Suprapubic skin (tissue), 4 donors: ENCODE results near the gene KRTAP22-2. TPM values are rescaled to one million over a fixed set of nuclear protein-coding genes. Genes with fewer than 3 reads are reported as not detected.

Experiments
- DNase-seq, 2 donors: peaks; one replicate each; pipeline ENCODE4 v3.0.0-alpha.2; 2019; ENCODE audit warnings: low spot score in 2 of 2
- H3K27ac ChIP-seq: fragments of 200-600 bp; sonication (generic); one replicate; pipeline ENCODE4 v1.5.1; 2019
- H3K27me3 ChIP-seq: fragments of 200-600 bp; sonication (generic); one replicate; pipeline ENCODE4 v1.5.1; 2019
- H3K36me3 ChIP-seq: fragments of 200-600 bp; sonication (generic); one replicate; pipeline ENCODE4 v1.5.1; 2019
- H3K4me1 ChIP-seq: fragments of 200-600 bp; sonication (generic); one replicate; pipeline ENCODE4 v1.5.1; 2019
- H3K4me3 ChIP-seq: fragments of 200-600 bp; sonication (generic); one replicate; pipeline ENCODE4 v1.5.1; 2019; ENCODE audit warnings: mild to moderate bottlenecking
- H3K9me3 ChIP-seq: fragments of 200-600 bp; sonication (generic); one replicate; pipeline ENCODE4 v1.5.1; 2019
- EP300 ChIP-seq: sonication (generic); formaldehyde crosslinking; IDR thresholded peaks from one replicate; pipeline ENCODE4 v1.6.1; 2017; ENCODE audit warnings: antibody characterized with exemption
- POLR2A ChIP-seq, 2 donors: fragments of 450-650 bp; IDR thresholded peaks; one replicate each; pipeline ENCODE4 v1.6.1; 2017; ENCODE audit warnings: antibody characterized with exemption in 2 of 2, mild to moderate bottlenecking in 2 of 2, moderate library complexity in 2 of 2
- POLR2AphosphoS5 ChIP-seq, 3 donors: sonication (generic); formaldehyde crosslinking; IDR thresholded peaks; one replicate each; pipeline ENCODE4 v1.6.1; 2017; ENCODE audit warnings: antibody characterized with exemption in 3 of 3
- whole genome bisulfite sequencing: methylation state at CpG from one replicate; pipeline ENCODE4 v1.1.5; 2018; 5-methylcytosine and 5-hydroxymethylcytosine counted together
- total RNA-seq, 4 donors: library from RNA; depleted of rRNA; stranded (reverse); fragments of >200 nt; gene quantifications; one replicate each; pipeline ENCODE4 v1.1.0, GENCODE V29; 2016
- TF ChIP-seq, protein P1 (sequence below), 2 donors: fragments of 200-600 bp in 1 of 2; fragments of 450-650 bp in 1 of 2; sonication (generic) in 1 of 2; IDR thresholded peaks; one replicate each; pipeline ENCODE4 v1.5.1; 2016 to 2019; ENCODE audit warnings: antibody characterized with exemption in 2 of 2, mild to moderate bottlenecking in 1 of 2, moderate library complexity in 1 of 2

Gene KRTAP22-2
- total RNA-seq, 4 donors from 2014 or later = not detected

DNA sequence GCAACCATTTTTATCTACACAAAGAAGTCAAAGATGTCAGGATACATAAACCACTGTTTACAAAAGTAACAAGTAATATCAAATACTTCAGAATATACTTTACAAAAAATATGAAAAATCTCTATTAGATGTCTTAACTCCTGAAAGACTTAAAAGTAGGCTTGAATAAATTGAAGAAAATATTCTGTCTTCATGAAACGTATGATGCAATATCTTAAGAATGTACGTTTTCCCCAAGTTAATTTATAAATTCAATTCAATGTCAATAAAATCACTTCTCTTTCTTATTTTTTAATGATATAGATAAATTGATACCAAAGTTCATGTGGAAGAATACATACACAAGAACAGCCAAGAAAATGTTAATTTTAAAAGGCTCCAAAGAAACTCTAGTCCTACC lies 35.1 kb downstream of the KRTAP22-2 start:
- H3K9me3 ChIP-seq = no peaks in the 10 kb centered on the region
- TF ChIP-seq EP300 (no peak), POLR2AphosphoS5 (IDR thresholded peaks at IDR 0.05) (no peak), POLR2A (IDR thresholded peaks at IDR 0.05) (no peak)
- TF ChIP-seq, protein P1, sequence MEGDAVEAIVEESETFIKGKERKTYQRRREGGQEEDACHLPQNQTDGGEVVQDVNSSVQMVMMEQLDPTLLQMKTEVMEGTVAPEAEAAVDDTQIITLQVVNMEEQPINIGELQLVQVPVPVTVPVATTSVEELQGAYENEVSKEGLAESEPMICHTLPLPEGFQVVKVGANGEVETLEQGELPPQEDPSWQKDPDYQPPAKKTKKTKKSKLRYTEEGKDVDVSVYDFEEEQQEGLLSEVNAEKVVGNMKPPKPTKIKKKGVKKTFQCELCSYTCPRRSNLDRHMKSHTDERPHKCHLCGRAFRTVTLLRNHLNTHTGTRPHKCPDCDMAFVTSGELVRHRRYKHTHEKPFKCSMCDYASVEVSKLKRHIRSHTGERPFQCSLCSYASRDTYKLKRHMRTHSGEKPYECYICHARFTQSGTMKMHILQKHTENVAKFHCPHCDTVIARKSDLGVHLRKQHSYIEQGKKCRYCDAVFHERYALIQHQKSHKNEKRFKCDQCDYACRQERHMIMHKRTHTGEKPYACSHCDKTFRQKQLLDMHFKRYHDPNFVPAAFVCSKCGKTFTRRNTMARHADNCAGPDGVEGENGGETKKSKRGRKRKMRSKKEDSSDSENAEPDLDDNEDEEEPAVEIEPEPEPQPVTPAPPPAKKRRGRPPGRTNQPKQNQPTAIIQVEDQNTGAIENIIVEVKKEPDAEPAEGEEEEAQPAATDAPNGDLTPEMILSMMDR (IDR thresholded peaks at IDR 0.05) = no peak
- 82% methylated on average over 2 of the region's 2 CpGs for WGBS

DNA sequence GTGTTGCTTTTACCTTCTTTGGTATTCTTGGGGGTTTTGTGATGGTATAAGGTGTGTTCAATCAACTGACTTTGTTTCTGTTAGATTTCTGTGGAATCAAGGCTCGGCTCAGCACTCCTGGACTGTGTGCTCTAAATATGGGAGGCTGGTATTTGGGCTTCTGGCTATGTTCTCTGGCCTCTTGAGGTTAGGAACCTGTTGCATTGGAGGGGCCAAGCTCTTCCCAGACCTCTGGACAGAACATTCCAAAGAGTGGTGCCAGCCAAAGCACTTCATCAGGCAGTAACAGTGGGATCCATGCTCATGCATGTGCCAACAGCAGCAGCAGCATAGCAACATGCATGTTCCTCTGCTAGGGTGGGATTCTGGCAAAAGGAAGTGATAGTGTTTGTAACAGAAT lies 37.4 kb downstream of the KRTAP22-2 start:
- no peak for TF ChIP-seq POLR2A (IDR thresholded peaks at IDR 0.05)
- TF ChIP-seq POLR2AphosphoS5 (IDR thresholded peaks at IDR 0.05) = no peak
- no peak for TF ChIP-seq EP300
- TF ChIP-seq, protein P1 (IDR thresholded peaks at IDR 0.05) = no peak
- H3K9me3 ChIP-seq = peaks cover 6% of the 10 kb centered on the region
- no peak overlapping the region for H3K27ac ChIP-seq
- no peaks in the 10 kb centered on the region for H3K27me3 ChIP-seq
- no peaks in the 10 kb centered on the region for H3K4me1 ChIP-seq
- no peaks in the 10 kb centered on the region for H3K36me3 ChIP-seq
- no CpG with 5 or more reads among the region's 1 CpG for WGBS
- no peak overlapping the region for H3K4me3 ChIP-seq
- no peak for DNase-seq

More for the DNA sequence above, 35.1 kb downstream of the KRTAP22-2 start:
- Histone ChIP-seq H3K4me3 (no peak overlapping the region), H3K27ac (no peak overlapping the region), H3K4me1 (no peaks in the 10 kb centered on the region), H3K27me3 (no peaks in the 10 kb centered on the region), H3K36me3 (no peaks in the 10 kb centered on the region)
- no peak for DNase-seq

DNA sequence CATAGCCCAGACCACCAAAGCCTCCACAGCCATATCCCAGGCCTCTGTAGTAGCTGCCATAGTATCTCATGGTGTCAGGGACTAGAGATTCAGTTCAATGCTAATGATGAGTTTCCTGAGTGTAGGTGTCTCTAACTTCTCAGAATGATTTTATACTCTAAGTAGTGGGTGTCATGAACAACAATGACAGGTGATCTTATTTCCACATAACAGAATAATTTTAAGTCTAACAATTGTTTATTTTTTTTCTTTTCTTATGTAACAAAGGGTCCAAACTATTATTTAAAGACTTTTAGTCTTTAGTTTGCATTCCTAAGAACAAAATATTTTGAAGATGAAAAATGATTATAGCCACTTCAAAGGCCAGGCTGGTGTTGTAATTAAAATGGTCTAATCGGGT lies 48.4 kb downstream of the KRTAP22-2 start, which contains the start of gene KRTAP19-6:
Gene KRTAP19-6, minus strand, starts transcription at position 101 of the 400 bp plus-strand sequence. Its CDS starts 31 bp downstream, at position 70.
- Histone ChIP-seq H3K36me3 (no peaks in the 10 kb centered on the region), H3K27ac (no peak within 1 kb of the TSS), H3K27me3 (no peaks in the 10 kb centered on the region), H3K4me3 (no peak within 1 kb of the TSS), H3K4me1 (no peaks in the 10 kb centered on the region), H3K9me3 (no peaks in the 10 kb centered on the region)
- TF ChIP-seq EP300 (no peak), POLR2AphosphoS5 (IDR thresholded peaks at IDR 0.05) (no peak), POLR2A (IDR thresholded peaks at IDR 0.05) (no peak)
- TF ChIP-seq, protein P1 (IDR thresholded peaks at IDR 0.05) = no peak
- 78% methylated on average over 1 of the region's 1 CpG for WGBS
- no peak for DNase-seq

Other genes starting within 250 kb of the KRTAP22-2 start
- not detected for gene KRTAP23-1, start 241.8 kb downstream of the KRTAP22-2 start, total RNA-seq
- gene KRTAP13-2, start 218.1 kb downstream of the KRTAP22-2 start, total RNA-seq = 10 to 100 TPM in 1 of 4 donors, not detected in 3; 10.7 TPM
- gene KRTAP13-1, start 194.4 kb downstream of the KRTAP22-2 start, total RNA-seq = 1 to 10 TPM in 1 of 4 donors, not detected in 3; 9.5 TPM
- gene KRTAP13-3, start 164.5 kb downstream of the KRTAP22-2 start, total RNA-seq = not detected
- gene KRTAP13-4, start 160.2 kb downstream of the KRTAP22-2 start, total RNA-seq = not detected
- gene KRTAP15-1, start 150.1 kb downstream of the KRTAP22-2 start, total RNA-seq = not detected
- 10 to 100 TPM in 1 of 4 donors, 1 to 10 TPM in 2, not detected in 1; 6.8 to 29.7 (median 8.7) TPM for gene KRTAP19-1, start 110.0 kb downstream of the KRTAP22-2 start, total RNA-seq
- not detected for gene KRTAP19-2, start 103.0 kb downstream of the KRTAP22-2 start, total RNA-seq
- 10 to 100 TPM in 1 of 4 donors, not detected in 3; 41.5 TPM for gene KRTAP19-3, start 98.4 kb downstream of the KRTAP22-2 start, total RNA-seq
- not detected for gene KRTAP19-4, start 93.2 kb downstream of the KRTAP22-2 start, total RNA-seq
- gene KRTAP19-5, start 88.3 kb downstream of the KRTAP22-2 start, total RNA-seq = 100 to 1,000 TPM in 1 of 4 donors, 10 to 100 TPM in 1, not detected in 2; 20.8 to 130 TPM
- not detected for gene KRTAP19-6, start 48.5 kb downstream of the KRTAP22-2 start, total RNA-seq
- gene KRTAP19-7, start 29.1 kb downstream of the KRTAP22-2 start, total RNA-seq = 1 to 10 TPM in 1 of 4 donors, not detected in 3; 7.2 TPM
- gene KRTAP6-3, start 2.0 kb upstream of the KRTAP22-2 start, total RNA-seq = not detected
- not detected for gene KRTAP6-2, start 8.5 kb upstream of the KRTAP22-2 start, total RNA-seq
- gene KRTAP22-1, start 10.7 kb upstream of the KRTAP22-2 start, total RNA-seq = not detected
- gene KRTAP6-1, start 23.5 kb upstream of the KRTAP22-2 start, total RNA-seq = 10 to 100 TPM in 1 of 4 donors, not detected in 3; 16.0 TPM
- not detected for gene KRTAP20-1, start 26.0 kb upstream of the KRTAP22-2 start, total RNA-seq
- not detected for gene KRTAP20-4, start 30.2 kb upstream of the KRTAP22-2 start, total RNA-seq
- gene KRTAP20-2, start 44.8 kb upstream of the KRTAP22-2 start, total RNA-seq = 1 to 10 TPM in 2 of 4 donors, not detected in 2; 5.9 to 8.6 TPM
- gene KRTAP20-3, start 52.5 kb upstream of the KRTAP22-2 start, total RNA-seq = not detected
- gene KRTAP21-3, start 128.4 kb upstream of the KRTAP22-2 start, total RNA-seq = not detected
- not detected for gene KRTAP21-2, start 156.9 kb upstream of the KRTAP22-2 start, total RNA-seq
- gene KRTAP21-1, start 165.0 kb upstream of the KRTAP22-2 start, total RNA-seq = not detected
- 10 to 100 TPM in 2 of 4 donors, 1 to 10 TPM in 1, not detected in 1; 6.9 to 27.0 (median 15.7) TPM for gene KRTAP8-1, start 222.9 kb upstream of the KRTAP22-2 start, total RNA-seq
- gene KRTAP7-1, start 239.4 kb upstream of the KRTAP22-2 start, total RNA-seq = 10 to 100 TPM in 1 of 4 donors, 1 to 10 TPM in 1, not detected in 2; 9.4 to 57.8 TPM